HUES6 (cell line): Measurements from ENCODE around the gene NUP85.
"Not testable (repeated sequence)": the region's sequence is repeated elsewhere in the genome, so short reads cannot be mapped to it uniquely, and the experiment has no call there.

ENCODE experiments used
- H3K27ac ChIP-seq: 2 replicates; pipeline ENCODE4 v1.7.0; 2013; ENCODE audit warnings: low read depth, mild to moderate bottlenecking, low read length, inconsistent platforms
- H3K27me3 ChIP-seq: 2 replicates; pipeline ENCODE4 v1.6.1; 2013; ENCODE audit warnings: low read length; ENCODE audit not compliant: control insufficient read depth, insufficient read depth
- H3K36me3 ChIP-seq: 2 replicates; pipeline ENCODE4 v1.6.1; 2013; ENCODE audit warnings: low read length; ENCODE audit not compliant: control insufficient read depth, insufficient read depth
- H3K4me1 ChIP-seq: 2 replicates; pipeline ENCODE4 v1.6.1; 2013; ENCODE audit warnings: low read length; ENCODE audit not compliant: control insufficient read depth, insufficient read depth
- H3K4me3 ChIP-seq: 2 replicates; pipeline ENCODE4 v1.5.1; 2013; ENCODE audit warnings: low read depth, low read length
- H3K9ac ChIP-seq: one replicate; pipeline ENCODE4 v1.6.1; 2013; ENCODE audit warnings: mild to moderate bottlenecking, low read length
- H3K9me3 ChIP-seq: 2 replicates; pipeline ENCODE4 v1.6.1; 2013; ENCODE audit warnings: low read depth, low read length; ENCODE audit not compliant: control insufficient read depth, insufficient read depth

The NUP85 gene

GRCh38 chr17:75205037-75205792, at the start of gene NUP85:
NUP85 (plus strand) TSS chr17:75205679; CDS start chr17:75205762, 83 bp downstream.
- Histone ChIP-seq H3K4me1 (no peaks in the 10 kb centered on the region), H3K27me3 (no peaks in the 10 kb centered on the region), H3K36me3 (peaks cover 12% of the 10 kb centered on the region), H3K9me3 (no peaks in the 10 kb centered on the region), H3K27ac (peak within 1 kb of the TSS; percentile 99), H3K9ac (peak within 1 kb of the TSS; percentile 98), H3K4me3 (peak within 1 kb of the TSS; percentile 95)

- H3K9ac ChIP-seq, H3K9me3 ChIP-seq, H3K27me3 ChIP-seq, H3K36me3 ChIP-seq, H3K27ac ChIP-seq, H3K4me3 ChIP-seq: not testable (repeated sequence)
- H3K4me1 ChIP-seq, result peaks cover 11% of the 10 kb centered on the region
Measured at GRCh38 chr17:75158480-75158879, 47.0 kb upstream of the NUP85 start.

GRCh38 chr17:75159196-75160031, 46.1 kb upstream of the NUP85 start:
- peaks cover 11% of the 10 kb centered on the region; the same call in 1 of the 2 replicates for H3K36me3 ChIP-seq
- H3K27ac ChIP-seq, result 0 out of 2 replicates have a peak overlapping the region, but pooled peaks have one; percentile 26
- peaks cover 11% of the 10 kb centered on the region for H3K4me1 ChIP-seq

GRCh38 chr17:75160211-75160610, 45.3 kb upstream of the NUP85 start:
- H3K27me3 ChIP-seq, result no peaks in the 10 kb centered on the region
- peaks cover 14% of the 10 kb centered on the region; the same call in 1 of the 2 replicates for H3K36me3 ChIP-seq
- H3K9me3 ChIP-seq, result no peaks in the 10 kb centered on the region
- no peak overlapping the region for H3K9ac ChIP-seq
- no peak overlapping the region for H3K4me3 ChIP-seq
- H3K4me1 ChIP-seq, result peaks cover 5% of the 10 kb centered on the region
- no peak overlapping the region for H3K27ac ChIP-seq

More at GRCh38 chr17:75159196-75160031, 46.1 kb upstream of the NUP85 start:
- no peaks in the 10 kb centered on the region for H3K27me3 ChIP-seq
- H3K9ac ChIP-seq, result no peak overlapping the region
- no peak overlapping the region for H3K4me3 ChIP-seq
- no peaks in the 10 kb centered on the region for H3K9me3 ChIP-seq

- Histone ChIP-seq H3K36me3 (peaks cover 36% of the 10 kb centered on the region), H3K4me3 (no peak overlapping the region), H3K27ac (no peak overlapping the region), H3K9ac (no peak overlapping the region), H3K9me3 (no peaks in the 10 kb centered on the region), H3K4me1 (no peaks in the 10 kb centered on the region), H3K27me3 (no peaks in the 10 kb centered on the region)
Measured at GRCh38 chr17:75163074-75163473, 42.4 kb upstream of the NUP85 start.

- H3K4me3 ChIP-seq, H3K27me3 ChIP-seq, H3K4me1 ChIP-seq, H3K9ac ChIP-seq, H3K9me3 ChIP-seq, H3K27ac ChIP-seq: not testable (repeated sequence)
- peaks cover 49% of the 10 kb centered on the region for H3K36me3 ChIP-seq
Measured at GRCh38 chr17:75164606-75165005, 40.9 kb upstream of the NUP85 start.

- Histone ChIP-seq H3K4me1 (no peaks in the 10 kb centered on the region), H3K4me3 (no peak overlapping the region), H3K27me3 (no peaks in the 10 kb centered on the region), H3K9ac (no peak overlapping the region), H3K27ac (no peak overlapping the region), H3K36me3 (peaks cover 75% of the 10 kb centered on the region), H3K9me3 (no peaks in the 10 kb centered on the region)
Measured at GRCh38 chr17:75168998-75169397, 36.5 kb upstream of the NUP85 start.

GRCh38 chr17:75173526-75173925, 32.0 kb upstream of the NUP85 start:
- H3K4me3 ChIP-seq, result no peak overlapping the region
- H3K4me1 ChIP-seq, result no peaks in the 10 kb centered on the region
- H3K36me3 ChIP-seq, result peaks cover 88% of the 10 kb centered on the region
- no peaks in the 10 kb centered on the region for H3K27me3 ChIP-seq
- H3K27ac ChIP-seq, result no peak overlapping the region
- H3K9me3 ChIP-seq, result no peaks in the 10 kb centered on the region
- no peak overlapping the region for H3K9ac ChIP-seq

- Histone ChIP-seq H3K4me3 (no peak overlapping the region), H3K36me3 (peaks cover 92% of the 10 kb centered on the region), H3K27me3 (no peaks in the 10 kb centered on the region), H3K9ac (no peak overlapping the region), H3K27ac (no peak overlapping the region), H3K4me1 (no peaks in the 10 kb centered on the region), H3K9me3 (no peaks in the 10 kb centered on the region)
Measured at GRCh38 chr17:75174996-75175395, 30.5 kb upstream of the NUP85 start.

- no peaks in the 10 kb centered on the region for H3K27me3 ChIP-seq
- no peaks in the 10 kb centered on the region for H3K9me3 ChIP-seq
- H3K36me3 ChIP-seq, result peaks cover 88% of the 10 kb centered on the region
- H3K27ac ChIP-seq, result no peak overlapping the region
- no peak overlapping the region for H3K4me3 ChIP-seq
- no peak overlapping the region for H3K9ac ChIP-seq
- H3K4me1 ChIP-seq, result no peaks in the 10 kb centered on the region; the same call in 1 of the 2 replicates
Measured at GRCh38 chr17:75176625-75177024, 28.9 kb upstream of the NUP85 start.

- H3K27me3 ChIP-seq, result no peaks in the 10 kb centered on the region
Measured at GRCh38 chr17:75178453-75178852, 27.0 kb upstream of the NUP85 start.

More at GRCh38 chr17:75178453-75178852, 27.0 kb upstream of the NUP85 start:
- Histone ChIP-seq H3K27ac (no peak overlapping the region), H3K4me3 (no peak overlapping the region), H3K9ac (no peak overlapping the region), H3K36me3 (peaks cover 75% of the 10 kb centered on the region), H3K4me1 (peaks cover 4% of the 10 kb centered on the region; the same call in 1 of the 2 replicates), H3K9me3 (no peaks in the 10 kb centered on the region)
